Measurements from ENCODE around the gene UBE2L6.

UBE2L6 gene

GRCh38 chr11:57567515-57568329, at the start of gene UBE2L6:
Gene UBE2L6, minus strand, starts transcription at chr11:57567672. Its CDS starts 61 bp downstream, at chr11:57567611.
- DNase-seq, result peak; percentile 66

- no peak for DNase-seq
Measured at GRCh38 chr11:57616595-57616994, 49.1 kb upstream of the UBE2L6 start.

- DNase-seq, result no peak
Measured at GRCh38 chr11:57615308-57615707, 47.8 kb upstream of the UBE2L6 start.

GRCh38 chr11:57614234-57614772, 46.8 kb upstream of the UBE2L6 start:
- no peak for DNase-seq

GRCh38 chr11:57610170-57610569, 42.7 kb upstream of the UBE2L6 start:
- no peak for DNase-seq

GRCh38 chr11:57605028-57605420, 37.6 kb upstream of the UBE2L6 start:
- DNase-seq, result no peak

- DNase-seq, result no peak
Measured at GRCh38 chr11:57604296-57605027, 37.0 kb upstream of the UBE2L6 start.

GRCh38 chr11:57601297-57601696, 33.8 kb upstream of the UBE2L6 start:
- no peak for DNase-seq

- no peak for DNase-seq
Measured at GRCh38 chr11:57599381-57599780, 31.9 kb upstream of the UBE2L6 start.

- DNase-seq, result no peak
Measured at GRCh38 chr11:57598831-57599155, 31.3 kb upstream of the UBE2L6 start.

GRCh38 chr11:57597916-57598830, 30.7 kb upstream of the UBE2L6 start:
- peak; percentile 1 for DNase-seq

- no peak for DNase-seq
Measured at GRCh38 chr11:57597461-57597915, 30.0 kb upstream of the UBE2L6 start, which contains the start of gene SERPING1. Gene SERPING1, plus strand, starts transcription at chr11:57597685. Its CDS starts 586 bp downstream, at chr11:57598271.

GRCh38 chr11:57596266-57596885, 28.9 kb upstream of the UBE2L6 start:
- DNase-seq, result no peak

GRCh38 chr11:57588046-57588710, 20.7 kb upstream of the UBE2L6 start:
- no peak for DNase-seq

GRCh38 chr11:57586711-57587245, 19.3 kb upstream of the UBE2L6 start:
- DNase-seq, result no peak

GRCh38 chr11:57585301-57585700, 17.8 kb upstream of the UBE2L6 start:
- DNase-seq, result no peak

- no peak for DNase-seq
Measured at GRCh38 chr11:57584341-57584740, 16.9 kb upstream of the UBE2L6 start.

GRCh38 chr11:57574061-57574460, 6.6 kb upstream of the UBE2L6 start:
- DNase-seq, result no peak

- DNase-seq, result no peak
Measured at GRCh38 chr11:57571606-57572005, 4.1 kb upstream of the UBE2L6 start.

GRCh38 chr11:57568330-57568766, 876 bp upstream of the UBE2L6 start:
- peak; percentile 90 for DNase-seq

- DNase-seq, result no peak
Measured at GRCh38 chr11:57566905-57567514, 462 bp downstream of the UBE2L6 start.

All from stimulated activated CD4-positive, alpha-beta T cell treated with anti-CD3 and anti-CD28 coated beads, Interleukin-12 subunit alpha, Interleukin-12 subunit beta, amount 100 ng/mL, for 4 hours (primary cell).